GM06990 (cell line): ENCODE data around the gene SLC25A15.

Experiments used
- DNase-seq: peaks from one replicate; pipeline ENCODE4 v3.0.0-alpha.2; 2011; ENCODE audit not compliant: insufficient read length; ENCODE audit errors: extremely low read depth
- H3K27me3 ChIP-seq: replicated peaks from 2 replicates; pipeline ENCODE4 v1.6.0; 2011; ENCODE audit warnings: low read length; ENCODE audit not compliant: control insufficient read depth, insufficient read depth
- H3K36me3 ChIP-seq: 2 replicates; pipeline ENCODE4 v1.5.1; 2011; ENCODE audit warnings: low read length; ENCODE audit not compliant: control insufficient read depth, insufficient read depth
- H3K4me3 ChIP-seq: replicated peaks from 2 replicates; pipeline ENCODE4 v1.5.1; 2011; ENCODE audit warnings: low read depth, mild to moderate bottlenecking, control low read depth, low read length
- CTCF ChIP-seq: IDR thresholded peaks from 2 replicates; pipeline ENCODE4 v1.5.1; 2011; ENCODE audit warnings: low read length, control low read depth, mild to moderate bottlenecking, inconsistent platforms; ENCODE audit not compliant: insufficient read depth, poor library complexity, severe bottlenecking

Gene SLC25A15

GRCh38 chr13:40792284-40793051 is 3.1 kb downstream of the SLC25A15 start:
- no peaks in the 10 kb centered on the region for H3K27me3 ChIP-seq
- H3K36me3 ChIP-seq: peaks cover 4% of the 10 kb centered on the region
- TF ChIP-seq CTCF: no peak
- no peak for DNase-seq
- no peak overlapping the region for H3K4me3 ChIP-seq

- Histone ChIP-seq H3K27me3 (no peaks in the 10 kb centered on the region), H3K4me3 (no peak overlapping the region), H3K36me3 (peaks cover 4% of the 10 kb centered on the region)
- no peak for TF ChIP-seq CTCF
- DNase-seq: no peak
Observed at GRCh38 chr13:40793339-40793738, 3.9 kb downstream of the SLC25A15 start.

GRCh38 chr13:40794414-40795368 is 5.3 kb downstream of the SLC25A15 start:
- Histone ChIP-seq H3K27me3 (no peaks in the 10 kb centered on the region), H3K36me3 (peaks cover 13% of the 10 kb centered on the region), H3K4me3 (no peak overlapping the region)
- DNase-seq: no peak
- TF ChIP-seq CTCF: no peak

GRCh38 chr13:40796649-40797048 is 7.2 kb downstream of the SLC25A15 start:
- Histone ChIP-seq H3K4me3 (no peak overlapping the region), H3K36me3 (peaks cover 16% of the 10 kb centered on the region), H3K27me3 (no peaks in the 10 kb centered on the region)
- TF ChIP-seq CTCF: no peak
- no peak for DNase-seq

GRCh38 chr13:40798380-40798779 is 9.0 kb downstream of the SLC25A15 start:
- H3K36me3 ChIP-seq: peaks cover 16% of the 10 kb centered on the region
- no peak for TF ChIP-seq CTCF
- DNase-seq: no peak
- no peak overlapping the region for H3K4me3 ChIP-seq
- H3K27me3 ChIP-seq: no peaks in the 10 kb centered on the region
